ENCODE data around the gene FLRT3. TPM values are rescaled to one million over a fixed set of nuclear protein-coding genes. Genes with fewer than 3 reads are reported as not detected.

FLRT3 gene
- total and polyA plus RNA-seq, 10 of the 15 experiments (the other 5 are each of a cell fraction or from before 2014, with no cell fraction given): 0.06 to 1.9 (median 0.29) TPM

GRCh38 chr20:14319704-14320103 lies 17.7 kb downstream of the FLRT3 start:
- no TSS peak for BruUV-seq (replicated peaks)
- Histone ChIP-seq H3K79me2 (ENCODE audit: control insufficient read depth, insufficient read depth, low read length) (no peaks in the 10 kb centered on the region), H3K4me3 (no peak overlapping the region), H3K27ac (ENCODE audit: control insufficient read depth, insufficient read depth) (no peak overlapping the region), H2AFZ (ENCODE audit: control insufficient read depth, low read depth, low read length) (no peak overlapping the region), H3K4me1 (ENCODE audit: control insufficient read depth, insufficient read depth, low read length) (no peaks in the 10 kb centered on the region), H3K9me3 (replicated peaks; ENCODE audit: control insufficient read depth, insufficient read depth, low read length) (no peaks in the 10 kb centered on the region), H3K36me3 (ENCODE audit: control insufficient read depth in 2 of 2, insufficient read depth in 2 of 2, low read length in 1 of 2) (no peaks in the 10 kb centered on the region), H4K20me1 (ENCODE audit: control insufficient read depth, insufficient read depth) (no peaks in the 10 kb centered on the region), H3K27me3 (replicated peaks in 1 of 2; ENCODE audit: control insufficient read depth in 2 of 2, insufficient read depth in 2 of 2, low read length in 1 of 2) (no peaks in the 10 kb centered on the region), H3K4me2 (ENCODE audit: control insufficient read depth, insufficient read depth) (no peak overlapping the region), H3K9ac (ENCODE audit: control insufficient read depth, insufficient read depth, low read length) (no peak overlapping the region)
- ChIA-PET SMC1A (ENCODE audit: uncharacterized antibody, unreplicated experiment) (no interaction called here), RAD21 (ENCODE audit: unreplicated experiment) (no interaction called here), CTCF (no interaction called here), POLR2A (no interaction called here)
- ATAC-seq: no peak
- FAIRE-seq: no peak
- in situ Hi-C loops (cut with MboI): no loop called here
- TF ChIP-seq BCL3 (IDR thresholded peaks at IDR 0.05; ENCODE audit: borderline replicate concordance, insufficient read depth, low read depth, low read length, poor library complexity, severe bottlenecking) (no peak), ZBTB33 (IDR thresholded peaks at IDR 0.05) (no peak), SKIL (IDR thresholded peaks at IDR 0.05; ENCODE audit: low read depth, poor library complexity, severe bottlenecking) (no peak), GABPA (IDR thresholded peaks at IDR 0.05; ENCODE audit: low read depth) (no peak)
- intact Hi-C loops (cut with micrococcal nuclease; ENCODE audit: unreplicated experiment): no loop called here
- WGBS (ENCODE audit: insufficient coverage, insufficient replicate concordance, low lambda C conversion rate, missing lambda C conversion rate): 0% methylated on average over 1 of the region's 1 CpG
- DNase-seq (ENCODE audit: low read depth, low spot score): no peak

Measured in GM12878 (cell line).